ENCODE data around the gene DGAT2.
A peak's percentile ranks its signal among the peaks of the same experiment; 100 is the strongest.

DGAT2 gene

GRCh38 chr11:75802021-75802912 is 33.7 kb downstream of the DGAT2 start:
- no peak for DNase-seq

GRCh38 chr11:75802913-75803820 is 34.6 kb downstream of the DGAT2 start:
- peak; percentile 60 for DNase-seq

GRCh38 chr11:75809111-75809510 is 40.5 kb downstream of the DGAT2 start:
- DNase-seq: no peak

- no peak for DNase-seq
Measured at GRCh38 chr11:75809991-75810390, 41.4 kb downstream of the DGAT2 start.

DNA sequence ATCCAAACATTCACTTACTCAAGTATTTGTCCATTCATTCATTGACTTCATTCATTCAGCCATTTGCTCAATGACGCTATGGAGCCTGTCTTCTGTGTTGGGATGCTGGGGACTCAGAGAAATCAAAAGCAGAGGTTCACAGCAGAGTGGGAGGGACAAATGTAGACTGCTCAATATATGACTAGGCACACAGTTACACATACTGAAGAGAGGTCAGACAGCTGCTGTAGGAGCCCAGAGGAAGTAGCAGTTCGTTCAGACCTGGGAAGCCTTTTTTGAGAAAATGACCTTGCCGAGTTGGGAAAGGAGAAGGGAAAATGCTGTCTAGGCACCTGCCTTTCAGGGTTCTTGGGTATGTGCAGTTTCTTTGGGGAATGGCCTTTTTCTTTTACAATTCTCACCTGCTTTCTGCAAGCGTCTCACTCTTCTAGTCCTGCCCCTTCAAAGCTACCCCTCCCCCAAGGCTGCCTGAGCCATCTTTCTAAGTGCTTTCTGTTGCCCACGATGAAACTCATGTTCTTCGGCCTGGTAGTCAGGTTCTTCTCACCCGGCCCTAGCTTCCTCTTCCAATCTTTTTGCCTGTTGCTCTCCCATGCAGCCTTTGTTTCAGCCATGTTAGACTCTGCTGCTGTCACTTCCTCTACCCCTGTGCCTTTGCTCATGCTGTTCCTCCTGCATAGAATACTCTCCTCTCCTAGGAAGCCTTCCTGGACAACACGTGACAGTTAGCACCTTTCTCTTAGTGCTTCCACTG is 42.2 kb downstream of the DGAT2 start:
- DNase-seq: no peak

DNA sequence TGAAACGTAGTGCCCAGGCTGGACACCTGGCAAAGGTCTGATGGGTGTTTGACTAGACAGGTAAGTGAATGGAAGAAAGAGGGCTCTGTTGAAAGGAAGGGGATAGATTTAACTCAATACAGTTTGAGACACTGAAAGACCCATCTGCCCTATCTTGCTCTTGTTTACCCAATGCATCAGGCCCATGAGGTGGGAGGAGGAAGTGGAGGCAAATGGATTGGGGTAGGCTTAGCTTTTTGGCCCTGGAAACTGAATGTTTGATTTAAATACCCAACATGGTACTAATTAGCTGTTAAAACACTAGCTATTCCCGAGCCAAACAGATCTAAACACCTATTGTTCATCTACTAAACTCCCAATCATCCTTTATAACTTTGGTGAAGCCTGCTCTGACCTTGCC is 42.9 kb downstream of the DGAT2 start:
- no peak for DNase-seq

GRCh38 chr11:75812542-75813040 is 44.0 kb downstream of the DGAT2 start:
- no peak for DNase-seq

GRCh38 chr11:75813124-75813523 is 44.5 kb downstream of the DGAT2 start:
- DNase-seq: no peak

DNA sequence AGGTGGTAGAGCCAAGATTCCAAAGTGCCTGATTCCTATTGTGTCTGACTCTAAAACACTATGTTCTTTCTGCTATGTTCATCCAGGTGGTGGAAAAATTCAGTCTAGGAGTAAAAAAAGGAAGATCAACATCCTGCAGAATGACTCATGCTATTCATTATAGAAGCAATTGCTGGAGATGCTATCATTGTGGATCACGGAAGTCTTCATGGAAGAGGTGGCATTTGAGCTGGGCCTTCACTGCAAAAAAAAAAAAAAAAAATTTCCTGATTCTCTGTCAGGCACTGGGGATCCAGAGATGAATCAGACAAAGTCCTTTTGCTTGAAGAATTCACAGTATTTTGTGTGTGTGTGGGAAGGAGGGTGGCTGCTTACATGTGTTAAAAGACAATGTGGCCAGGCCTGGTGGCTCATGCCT is 45.1 kb downstream of the DGAT2 start:
- no peak for DNase-seq

DNA sequence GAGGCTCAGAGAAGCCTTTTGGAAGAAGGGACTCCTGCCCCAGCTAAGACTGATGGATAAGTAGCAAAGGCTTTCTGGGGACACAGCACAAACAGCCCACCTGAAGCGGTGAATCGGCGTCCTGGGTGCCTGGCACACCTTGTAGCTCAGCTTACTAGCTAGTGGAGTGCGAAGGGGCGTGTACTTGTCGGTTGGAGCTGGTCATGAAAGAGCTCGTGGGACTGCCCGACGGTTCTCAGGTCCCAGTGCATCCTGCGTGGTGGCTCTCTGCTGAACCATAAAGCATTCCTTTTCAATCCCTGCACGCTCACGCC is 45.7 kb downstream of the DGAT2 start:
- no peak for DNase-seq

DNA sequence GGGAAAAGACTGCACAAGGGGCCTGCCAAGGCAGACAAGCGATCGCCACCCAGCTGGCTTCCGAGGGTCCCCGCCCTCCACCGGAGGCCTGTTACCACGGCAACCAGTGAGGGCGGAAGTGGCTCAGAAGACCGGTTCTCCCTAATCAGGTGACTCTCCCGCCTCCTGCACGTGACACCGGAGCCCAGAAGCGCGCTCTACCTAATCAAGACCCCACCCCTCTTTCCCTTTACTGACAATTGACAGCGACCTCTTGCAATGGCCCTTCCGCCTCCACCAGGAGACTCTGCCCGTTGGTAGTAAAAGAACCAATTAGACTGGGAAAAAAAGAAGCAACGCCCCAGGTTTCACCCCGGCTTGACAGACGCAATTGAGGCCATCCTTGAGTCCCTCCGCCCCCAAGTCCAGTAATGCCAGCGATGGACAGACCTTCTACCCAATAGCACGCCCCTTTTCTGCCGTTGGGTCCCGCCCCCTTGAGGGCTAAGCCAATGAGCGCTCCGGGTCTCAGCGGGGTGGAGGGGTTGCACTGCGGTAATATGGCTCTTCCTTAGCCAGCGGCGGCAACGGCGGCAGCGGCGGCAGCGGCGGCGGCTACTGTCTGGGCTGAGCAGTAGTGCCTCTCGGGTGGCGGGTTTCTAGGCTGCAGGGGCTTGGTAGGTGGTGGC is 46.2 kb downstream of the DGAT2 start, which contains the start of gene UVRAG:
TSS of gene UVRAG (plus strand) at position 534 of the 668 bp plus-strand sequence. CDS start 198 bp downstream, outside the sequence.
- DNase-seq: peak; percentile 99

DNA sequence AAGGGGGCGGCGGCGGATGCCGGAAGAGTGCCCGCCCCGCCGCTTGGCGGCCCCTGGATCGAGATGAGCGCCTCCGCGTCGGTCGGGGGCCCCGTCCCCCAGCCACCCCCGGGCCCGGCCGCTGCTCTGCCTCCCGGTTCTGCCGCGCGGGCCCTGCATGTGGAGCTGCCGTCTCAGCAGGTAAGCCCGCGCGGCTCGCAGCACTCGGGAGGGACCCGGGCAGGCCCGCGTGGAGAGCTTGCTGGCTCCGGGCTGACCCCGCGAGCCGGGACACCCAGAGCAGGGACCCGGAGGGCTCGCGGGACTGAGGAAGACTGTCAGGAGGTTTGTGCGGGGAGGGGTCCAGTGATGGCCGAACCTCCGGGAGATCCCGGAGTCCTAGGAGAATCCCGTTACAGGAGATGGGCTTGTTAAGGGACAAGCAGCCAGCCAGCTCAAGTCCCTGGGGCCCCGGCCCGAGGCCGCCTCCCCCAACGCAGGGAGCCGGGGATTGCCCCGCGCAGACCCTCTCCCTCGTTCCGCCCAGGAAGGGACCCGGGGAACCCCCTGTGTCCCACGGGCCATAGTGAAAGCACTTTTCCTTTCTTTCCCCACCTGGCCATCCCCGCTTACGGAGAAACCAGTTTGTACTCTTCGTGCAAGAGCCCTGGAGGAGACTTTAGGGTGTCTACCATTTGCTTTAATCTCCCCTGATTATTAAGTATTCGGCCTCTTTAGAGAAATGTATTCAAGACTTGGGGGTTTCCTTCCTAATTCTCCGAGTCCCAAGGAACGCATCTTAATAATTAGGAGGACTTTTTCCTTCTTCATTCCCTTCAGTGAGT is 47.0 kb downstream of the DGAT2 start:
- DNase-seq: peak; percentile 40

GRCh38 chr11:75816561-75817239 is 48.1 kb downstream of the DGAT2 start:
- DNase-seq: no peak

DNA sequence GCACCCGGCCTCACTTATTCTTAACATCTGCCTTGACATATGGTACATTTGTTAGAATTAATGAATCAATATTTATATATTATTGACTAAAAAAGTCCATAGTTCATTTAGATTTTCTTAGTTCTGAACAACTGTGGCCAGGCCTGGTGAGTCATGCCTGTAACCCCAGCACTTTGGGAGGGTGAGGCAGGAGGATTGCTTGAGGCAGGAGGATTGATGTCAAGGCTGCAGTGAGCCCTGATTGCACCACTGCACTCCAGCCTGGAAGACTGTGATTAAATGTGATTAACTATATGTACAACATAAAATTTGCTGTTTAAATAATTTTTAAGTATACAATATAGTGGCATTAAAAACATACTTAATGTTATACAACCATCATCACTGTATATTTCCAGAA is 52.1 kb downstream of the DGAT2 start:
- DNase-seq: no peak

GRCh38 chr11:75821202-75821601 is 52.6 kb downstream of the DGAT2 start:
- DNase-seq: no peak

DNA sequence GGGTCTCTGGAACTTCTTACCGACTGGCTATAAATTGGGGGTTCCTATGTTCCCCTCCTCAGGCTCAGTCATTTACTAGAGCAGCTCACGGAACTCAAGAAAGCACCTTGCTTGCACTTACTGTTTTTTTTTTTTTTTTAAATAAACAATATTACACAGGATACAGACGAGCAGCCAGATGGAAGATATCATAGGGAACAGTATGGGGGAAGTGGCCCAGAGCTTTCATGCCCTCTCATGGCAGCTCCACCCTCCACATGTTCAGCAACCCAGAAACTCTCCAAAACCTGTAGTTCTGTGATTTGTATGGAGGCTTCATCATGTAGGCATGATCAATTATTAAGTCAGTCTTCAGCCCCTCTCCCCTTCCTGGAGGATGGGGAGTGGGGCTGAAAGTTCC is 54.0 kb downstream of the DGAT2 start:
- no peak for DNase-seq

DNA sequence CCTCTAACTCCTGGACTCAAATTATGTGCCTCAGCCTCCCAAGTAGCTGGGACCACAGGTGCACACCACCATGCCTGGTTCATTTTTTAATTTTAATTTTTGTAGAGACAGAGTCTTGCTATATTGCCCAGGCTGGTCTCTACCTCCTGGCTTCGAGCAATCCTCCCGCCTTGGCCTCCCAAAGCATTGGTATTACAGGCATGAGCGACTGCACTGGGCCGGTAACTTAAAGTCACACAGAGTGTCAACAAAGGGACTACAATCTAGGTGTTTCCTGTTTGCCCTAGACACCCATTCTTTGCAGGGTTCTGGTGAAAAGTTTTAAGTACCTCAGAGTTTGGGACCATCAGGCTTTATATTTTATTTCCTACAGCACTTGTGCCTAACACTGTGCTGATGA is 54.8 kb downstream of the DGAT2 start:
- no peak for DNase-seq

DNA sequence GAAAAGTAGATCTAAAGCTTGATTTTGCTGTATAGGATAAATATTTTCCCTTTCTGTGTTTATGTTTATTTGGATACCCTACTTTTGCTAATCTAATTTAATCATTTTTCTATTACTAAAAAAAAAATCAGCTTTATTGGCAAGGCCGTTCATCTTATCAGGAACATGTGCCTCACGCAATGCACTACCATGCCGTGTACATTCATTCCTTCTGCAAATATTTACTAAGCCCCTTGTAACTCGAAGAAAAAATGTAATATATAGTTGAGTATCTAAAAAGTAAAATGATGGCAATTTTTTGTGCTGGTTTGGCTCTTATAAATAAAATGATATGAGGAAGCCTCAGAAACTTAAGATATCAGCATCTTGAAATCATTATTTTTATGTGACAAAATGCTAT is 55.4 kb downstream of the DGAT2 start:
- no peak for DNase-seq

- peak; percentile 74 for DNase-seq
Measured at GRCh38 chr11:75826461-75827230, 58.1 kb downstream of the DGAT2 start.

GRCh38 chr11:75827562-75827961 is 59.0 kb downstream of the DGAT2 start:
- DNase-seq: no peak
